Tibial nerve (tissue), 4 donors: ENCODE results near the gene TMEM258. TPM values are rescaled to one million over a fixed set of nuclear protein-coding genes. Genes with fewer than 3 reads are reported as not detected.

ENCODE experiments used
- DNase-seq, 2 donors: peaks; one replicate each; pipeline ENCODE4 v3.0.0-alpha.2; 2019; ENCODE audit warnings: low spot score in 2 of 2
- H3K27ac ChIP-seq, 4 donors: fragments of 200-600 bp; sonication (generic) in 3 of 4; one replicate each; pipeline ENCODE4 v1.5.1; 2017 to 2019; ENCODE audit warnings: mild to moderate bottlenecking in 1 of 4
- H3K27me3 ChIP-seq, 2 donors: fragments of 200-600 bp; sonication (generic) in 1 of 2; one replicate each; pipeline versions ENCODE4 v1.5.1 to v1.6.0; 2017 to 2019
- H3K36me3 ChIP-seq, 3 donors: fragments of 200-600 bp; sonication (generic); one replicate each; pipeline ENCODE4 v1.5.1; 2018 to 2019
- H3K4me1 ChIP-seq, 4 donors: fragments of 200-600 bp; sonication (generic) in 3 of 4; one replicate each; pipeline ENCODE4 v1.5.1; 2017 to 2019
- H3K4me3 ChIP-seq, 4 donors: fragments of 200-600 bp; sonication (generic) in 3 of 4; one replicate each; pipeline ENCODE4 v1.5.1; 2017 to 2019; ENCODE audit warnings: mild to moderate bottlenecking in 1 of 4, moderate library complexity in 1 of 4
- H3K9me3 ChIP-seq, 4 donors: fragments of 200-600 bp; sonication (generic) in 3 of 4; one replicate each; pipeline ENCODE4 v1.5.1; 2017 to 2019
- EP300 ChIP-seq, 2 donors: sonication (generic); formaldehyde crosslinking; IDR thresholded peaks; one replicate each; pipeline ENCODE4 v1.6.1; 2017; ENCODE audit warnings: antibody characterized with exemption in 2 of 2, mild to moderate bottlenecking in 1 of 2
- POLR2A ChIP-seq, 2 donors: fragments of 450-650 bp; IDR thresholded peaks; one replicate each; pipeline ENCODE4 v1.6.1; 2017; ENCODE audit warnings: antibody characterized with exemption in 2 of 2, mild to moderate bottlenecking in 2 of 2, moderate library complexity in 2 of 2
- WGBS, 2 donors: methylation state at CpG; one replicate each; pipeline ENCODE4 v1.1.5; 2018; 5-methylcytosine and 5-hydroxymethylcytosine counted together
- total RNA-seq, 4 donors: library from RNA; depleted of rRNA; stranded (reverse); fragments of >200 nt; gene quantifications; one replicate each; pipeline ENCODE4 v1.1.0, GENCODE V29; 2016
- TF ChIP-seq, protein P1 (sequence below), 5 experiments: fragments of 200-600 bp in 3 of 5; fragments of 450-650 bp in 2 of 5; sonication (generic) in 3 of 5; IDR thresholded peaks; one replicate each; pipeline ENCODE4 v1.5.1; 2016 to 2019; ENCODE audit warnings: antibody characterized with exemption in 5 of 5, mild to moderate bottlenecking in 3 of 5, moderate library complexity in 2 of 5

The TMEM258 gene
- total RNA-seq, 4 donors from 2014 or later: 21.9 to 56.7 (median 45.2) TPM

GRCh38 chr11:61744181-61744580 is 48.2 kb downstream of the TMEM258 start:
- H3K27me3 ChIP-seq: no peaks in the 10 kb centered on the region
- no peak overlapping the region for H3K4me3 ChIP-seq
- 82 to 88% methylated on average over 18 to 20 of the region's 20 CpGs for WGBS, 2 donors
- no peaks in the 10 kb centered on the region for H3K9me3 ChIP-seq
- H3K36me3 ChIP-seq: peaks cover 0 to 58% (median 0%) of the 10 kb centered on the region in 3 donors
- DNase-seq: no peak
- peaks cover 0 to 27% (median 8%) of the 10 kb centered on the region in 4 donors for H3K4me1 ChIP-seq
- TF ChIP-seq, protein P1, sequence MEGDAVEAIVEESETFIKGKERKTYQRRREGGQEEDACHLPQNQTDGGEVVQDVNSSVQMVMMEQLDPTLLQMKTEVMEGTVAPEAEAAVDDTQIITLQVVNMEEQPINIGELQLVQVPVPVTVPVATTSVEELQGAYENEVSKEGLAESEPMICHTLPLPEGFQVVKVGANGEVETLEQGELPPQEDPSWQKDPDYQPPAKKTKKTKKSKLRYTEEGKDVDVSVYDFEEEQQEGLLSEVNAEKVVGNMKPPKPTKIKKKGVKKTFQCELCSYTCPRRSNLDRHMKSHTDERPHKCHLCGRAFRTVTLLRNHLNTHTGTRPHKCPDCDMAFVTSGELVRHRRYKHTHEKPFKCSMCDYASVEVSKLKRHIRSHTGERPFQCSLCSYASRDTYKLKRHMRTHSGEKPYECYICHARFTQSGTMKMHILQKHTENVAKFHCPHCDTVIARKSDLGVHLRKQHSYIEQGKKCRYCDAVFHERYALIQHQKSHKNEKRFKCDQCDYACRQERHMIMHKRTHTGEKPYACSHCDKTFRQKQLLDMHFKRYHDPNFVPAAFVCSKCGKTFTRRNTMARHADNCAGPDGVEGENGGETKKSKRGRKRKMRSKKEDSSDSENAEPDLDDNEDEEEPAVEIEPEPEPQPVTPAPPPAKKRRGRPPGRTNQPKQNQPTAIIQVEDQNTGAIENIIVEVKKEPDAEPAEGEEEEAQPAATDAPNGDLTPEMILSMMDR (IDR thresholded peaks at IDR 0.05): no peak
- TF ChIP-seq POLR2A (IDR thresholded peaks at IDR 0.05) (no peak), EP300 (IDR thresholded peaks at IDR 0.05) (no peak)
- H3K27ac ChIP-seq: no peak overlapping the region

DNA sequence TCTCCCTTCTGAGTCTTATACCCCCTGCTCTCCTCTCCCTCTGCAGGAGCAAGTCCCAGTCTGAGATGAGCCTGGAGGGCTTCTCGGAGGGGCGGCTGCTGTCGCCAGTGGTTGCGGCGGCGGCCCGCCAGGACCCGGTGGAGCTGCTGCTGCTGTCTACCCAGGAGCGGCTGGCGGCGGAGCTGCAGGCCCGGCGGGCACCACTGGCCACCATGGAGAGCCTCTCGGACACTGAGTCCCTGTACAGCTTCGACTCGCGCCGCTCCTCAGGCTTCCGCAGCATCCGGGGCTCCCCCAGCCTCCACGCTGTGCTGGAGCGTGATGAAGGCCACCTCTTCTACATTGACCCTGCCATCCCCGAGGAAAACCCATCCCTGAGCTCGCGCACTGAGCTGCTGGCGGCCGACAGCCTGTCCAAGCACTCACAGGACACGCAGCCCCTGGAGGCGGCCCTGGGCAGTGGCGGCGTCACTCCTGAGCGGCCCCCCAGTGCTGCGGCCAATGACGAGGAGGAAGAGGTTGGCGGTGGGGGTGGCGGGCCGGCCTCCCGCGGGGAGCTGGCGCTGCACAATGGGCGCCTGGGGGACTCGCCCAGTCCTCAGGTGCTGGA is 48.8 kb downstream of the TMEM258 start:
- 91% methylated on average over 11 to 42 of the region's 42 CpGs for WGBS, 2 donors
- TF ChIP-seq EP300 (IDR thresholded peaks at IDR 0.05) (no peak), POLR2A (IDR thresholded peaks at IDR 0.05) (no peak)
- TF ChIP-seq, protein P1 (IDR thresholded peaks at IDR 0.05): no peak
- Histone ChIP-seq H3K27me3 (no peaks in the 10 kb centered on the region), H3K27ac (no peak overlapping the region), H3K4me3 (no peak overlapping the region), H3K4me1 (peaks cover 0 to 21% (median 5%) of the 10 kb centered on the region in 4 donors), H3K9me3 (no peaks in the 10 kb centered on the region), H3K36me3 (peaks cover 0 to 64% (median 0%) of the 10 kb centered on the region in 3 donors)
- DNase-seq: no peak

DNA sequence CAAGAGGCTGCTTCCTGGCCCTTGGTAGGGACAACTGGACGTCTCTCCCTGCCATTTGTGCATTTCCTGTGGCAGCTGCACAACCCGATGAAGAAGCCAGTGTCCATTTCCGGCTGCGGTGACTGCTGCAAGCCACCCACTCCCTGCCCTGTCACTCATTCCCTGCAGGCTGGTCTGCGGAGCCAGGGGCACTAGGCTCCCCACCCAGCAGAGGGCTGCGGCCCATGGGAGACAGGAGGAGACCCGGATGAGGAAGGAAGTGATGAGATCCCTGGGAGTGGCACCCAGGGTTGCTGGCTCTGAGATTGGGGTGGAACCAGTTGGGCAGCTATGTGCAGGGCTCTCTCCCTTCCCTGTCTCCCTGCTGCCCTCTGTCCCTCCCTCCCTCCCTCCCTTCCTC is 50.0 kb downstream of the TMEM258 start:
- no peaks in the 10 kb centered on the region for H3K9me3 ChIP-seq
- peaks cover 0 to 9% (median 0%) of the 10 kb centered on the region in 4 donors for H3K4me1 ChIP-seq
- DNase-seq: peak in 1 of 2 donors; percentile 35
- no peak overlapping the region for H3K27ac ChIP-seq
- no peaks in the 10 kb centered on the region for H3K27me3 ChIP-seq
- H3K4me3 ChIP-seq: no peak overlapping the region
- H3K36me3 ChIP-seq: peaks cover 0 to 76% (median 0%) of the 10 kb centered on the region in 3 donors
- TF ChIP-seq EP300 (IDR thresholded peaks at IDR 0.05) (no peak), POLR2A (IDR thresholded peaks at IDR 0.05) (no peak)
- TF ChIP-seq, protein P1 (IDR thresholded peaks at IDR 0.05): no peak
- WGBS, 2 donors: 58% methylated on average over 7 of the region's 7 CpGs

- Histone ChIP-seq H3K4me1 (no peaks in the 10 kb centered on the region), H3K27me3 (no peaks in the 10 kb centered on the region), H3K27ac (no peak overlapping the region), H3K36me3 (peaks cover 0 to 99% (median 0%) of the 10 kb centered on the region in 3 donors), H3K4me3 (no peak overlapping the region), H3K9me3 (no peaks in the 10 kb centered on the region)
- no peak for DNase-seq
- WGBS, 2 donors: 63 to 74% methylated on average over 6 to 7 of the region's 7 CpGs
- TF ChIP-seq EP300 (IDR thresholded peaks at IDR 0.05) (no peak), POLR2A (IDR thresholded peaks at IDR 0.05) (no peak)
- TF ChIP-seq, protein P1 (IDR thresholded peaks at IDR 0.05): no peak
These were observed 52.4 kb downstream of the TMEM258 start for GRCh38 chr11:61739966-61740365.

DNA sequence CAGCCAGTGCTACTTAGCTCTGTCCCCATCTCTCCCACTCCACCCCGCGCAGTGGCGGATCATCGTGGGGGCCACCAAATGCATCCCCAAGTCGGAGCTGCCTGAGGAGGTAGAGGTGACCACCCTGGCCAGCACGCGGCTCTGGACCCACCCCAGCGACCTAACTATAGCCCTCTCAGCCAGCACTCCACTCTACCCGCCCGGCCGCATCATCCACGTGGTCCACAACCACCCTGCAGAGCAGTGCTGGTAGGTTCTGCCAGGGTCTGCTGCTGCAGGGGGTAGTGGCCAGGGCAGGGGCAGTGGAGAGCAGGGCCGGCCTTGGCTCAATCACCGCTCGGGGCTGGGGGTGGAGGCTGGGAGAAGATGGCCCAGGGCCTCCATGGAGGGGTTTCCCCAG is 53.0 kb downstream of the TMEM258 start:
- no peak overlapping the region for H3K27ac ChIP-seq
- H3K4me3 ChIP-seq: no peak overlapping the region
- TF ChIP-seq POLR2A (IDR thresholded peaks at IDR 0.05) (no peak), EP300 (IDR thresholded peaks at IDR 0.05) (no peak)
- TF ChIP-seq, protein P1 (IDR thresholded peaks at IDR 0.05): no peak
- H3K9me3 ChIP-seq: no peaks in the 10 kb centered on the region
- 90 to 92% methylated on average over 12 to 15 of the region's 15 CpGs for WGBS, 2 donors
- no peaks in the 10 kb centered on the region for H3K4me1 ChIP-seq
- DNase-seq: no peak
- H3K27me3 ChIP-seq: no peaks in the 10 kb centered on the region
- H3K36me3 ChIP-seq: peaks cover 0 to 99% (median 0%) of the 10 kb centered on the region in 3 donors
